H1 (cell line): ENCODE measurements around the gene ZBTB47. TPM values are rescaled to one million over a fixed set of nuclear protein-coding genes. Genes with fewer than 3 reads are reported as not detected.

ENCODE experiments used
- ATF2 ChIP-seq: IDR thresholded peaks from 2 replicates; pipeline ENCODE4 v1.6.1; 2012; ENCODE audit warnings: low read length, inconsistent platforms
- CHD2 ChIP-seq: IDR thresholded peaks from 2 replicates; pipeline ENCODE4 v1.6.1; 2012; ENCODE audit warnings: low read length, improper control_type of control experiment
- polyA plus RNA-seq, 7 experiments: library from polyadenylated mRNA; depleted of rRNA in 3 of 7; stranded (reverse) in 5 of 7; unstranded in 2 of 7; fragments of >200 nt in 5 of 7; fragments of 200-250 nt in 2 of 7; gene quantifications; 1 replicate in 5 of 7; 2 replicates in 1 of 7; 4 replicates in 1 of 7; pipeline versions ENCODE4 v1.2.1 to v1.2.3, GENCODE V29; 2011 to 2013; ENCODE audit warnings: missing spikeins in 2 of 7, mixed read lengths in 2 of 7
- total RNA-seq: library from RNA; stranded (reverse); fragmentation: NEBNext Ultra II Directional; extraction: Animal tissue kit (Norgen Biotek cat#: 25700); gene quantifications from 2 replicates; pipeline ENCODE4 v1.2.1, GENCODE V29; 2021
- TF ChIP-seq, protein P1 (sequence below): fragments of 300-600 bp; sonication (generic); IDR thresholded peaks from 2 replicates; pipeline ENCODE4 v1.7.1; 2012; ENCODE audit warnings: low read length, moderate library complexity, mild to moderate bottlenecking, inconsistent platforms; ENCODE audit not compliant: insufficient replicate concordance

Gene ZBTB47
- total and polyA plus RNA-seq, 2 of the 8 experiments (the other 6 are each of a cell fraction or from before 2014, with no cell fraction given) = 2.8 to 4.1 TPM

GRCh38 chr3:42668793-42669217, 15.3 kb downstream of the ZBTB47 start (continued):
- TF ChIP-seq ATF2 (no peak), CHD2 (no peak)
- TF ChIP-seq, protein P1, sequence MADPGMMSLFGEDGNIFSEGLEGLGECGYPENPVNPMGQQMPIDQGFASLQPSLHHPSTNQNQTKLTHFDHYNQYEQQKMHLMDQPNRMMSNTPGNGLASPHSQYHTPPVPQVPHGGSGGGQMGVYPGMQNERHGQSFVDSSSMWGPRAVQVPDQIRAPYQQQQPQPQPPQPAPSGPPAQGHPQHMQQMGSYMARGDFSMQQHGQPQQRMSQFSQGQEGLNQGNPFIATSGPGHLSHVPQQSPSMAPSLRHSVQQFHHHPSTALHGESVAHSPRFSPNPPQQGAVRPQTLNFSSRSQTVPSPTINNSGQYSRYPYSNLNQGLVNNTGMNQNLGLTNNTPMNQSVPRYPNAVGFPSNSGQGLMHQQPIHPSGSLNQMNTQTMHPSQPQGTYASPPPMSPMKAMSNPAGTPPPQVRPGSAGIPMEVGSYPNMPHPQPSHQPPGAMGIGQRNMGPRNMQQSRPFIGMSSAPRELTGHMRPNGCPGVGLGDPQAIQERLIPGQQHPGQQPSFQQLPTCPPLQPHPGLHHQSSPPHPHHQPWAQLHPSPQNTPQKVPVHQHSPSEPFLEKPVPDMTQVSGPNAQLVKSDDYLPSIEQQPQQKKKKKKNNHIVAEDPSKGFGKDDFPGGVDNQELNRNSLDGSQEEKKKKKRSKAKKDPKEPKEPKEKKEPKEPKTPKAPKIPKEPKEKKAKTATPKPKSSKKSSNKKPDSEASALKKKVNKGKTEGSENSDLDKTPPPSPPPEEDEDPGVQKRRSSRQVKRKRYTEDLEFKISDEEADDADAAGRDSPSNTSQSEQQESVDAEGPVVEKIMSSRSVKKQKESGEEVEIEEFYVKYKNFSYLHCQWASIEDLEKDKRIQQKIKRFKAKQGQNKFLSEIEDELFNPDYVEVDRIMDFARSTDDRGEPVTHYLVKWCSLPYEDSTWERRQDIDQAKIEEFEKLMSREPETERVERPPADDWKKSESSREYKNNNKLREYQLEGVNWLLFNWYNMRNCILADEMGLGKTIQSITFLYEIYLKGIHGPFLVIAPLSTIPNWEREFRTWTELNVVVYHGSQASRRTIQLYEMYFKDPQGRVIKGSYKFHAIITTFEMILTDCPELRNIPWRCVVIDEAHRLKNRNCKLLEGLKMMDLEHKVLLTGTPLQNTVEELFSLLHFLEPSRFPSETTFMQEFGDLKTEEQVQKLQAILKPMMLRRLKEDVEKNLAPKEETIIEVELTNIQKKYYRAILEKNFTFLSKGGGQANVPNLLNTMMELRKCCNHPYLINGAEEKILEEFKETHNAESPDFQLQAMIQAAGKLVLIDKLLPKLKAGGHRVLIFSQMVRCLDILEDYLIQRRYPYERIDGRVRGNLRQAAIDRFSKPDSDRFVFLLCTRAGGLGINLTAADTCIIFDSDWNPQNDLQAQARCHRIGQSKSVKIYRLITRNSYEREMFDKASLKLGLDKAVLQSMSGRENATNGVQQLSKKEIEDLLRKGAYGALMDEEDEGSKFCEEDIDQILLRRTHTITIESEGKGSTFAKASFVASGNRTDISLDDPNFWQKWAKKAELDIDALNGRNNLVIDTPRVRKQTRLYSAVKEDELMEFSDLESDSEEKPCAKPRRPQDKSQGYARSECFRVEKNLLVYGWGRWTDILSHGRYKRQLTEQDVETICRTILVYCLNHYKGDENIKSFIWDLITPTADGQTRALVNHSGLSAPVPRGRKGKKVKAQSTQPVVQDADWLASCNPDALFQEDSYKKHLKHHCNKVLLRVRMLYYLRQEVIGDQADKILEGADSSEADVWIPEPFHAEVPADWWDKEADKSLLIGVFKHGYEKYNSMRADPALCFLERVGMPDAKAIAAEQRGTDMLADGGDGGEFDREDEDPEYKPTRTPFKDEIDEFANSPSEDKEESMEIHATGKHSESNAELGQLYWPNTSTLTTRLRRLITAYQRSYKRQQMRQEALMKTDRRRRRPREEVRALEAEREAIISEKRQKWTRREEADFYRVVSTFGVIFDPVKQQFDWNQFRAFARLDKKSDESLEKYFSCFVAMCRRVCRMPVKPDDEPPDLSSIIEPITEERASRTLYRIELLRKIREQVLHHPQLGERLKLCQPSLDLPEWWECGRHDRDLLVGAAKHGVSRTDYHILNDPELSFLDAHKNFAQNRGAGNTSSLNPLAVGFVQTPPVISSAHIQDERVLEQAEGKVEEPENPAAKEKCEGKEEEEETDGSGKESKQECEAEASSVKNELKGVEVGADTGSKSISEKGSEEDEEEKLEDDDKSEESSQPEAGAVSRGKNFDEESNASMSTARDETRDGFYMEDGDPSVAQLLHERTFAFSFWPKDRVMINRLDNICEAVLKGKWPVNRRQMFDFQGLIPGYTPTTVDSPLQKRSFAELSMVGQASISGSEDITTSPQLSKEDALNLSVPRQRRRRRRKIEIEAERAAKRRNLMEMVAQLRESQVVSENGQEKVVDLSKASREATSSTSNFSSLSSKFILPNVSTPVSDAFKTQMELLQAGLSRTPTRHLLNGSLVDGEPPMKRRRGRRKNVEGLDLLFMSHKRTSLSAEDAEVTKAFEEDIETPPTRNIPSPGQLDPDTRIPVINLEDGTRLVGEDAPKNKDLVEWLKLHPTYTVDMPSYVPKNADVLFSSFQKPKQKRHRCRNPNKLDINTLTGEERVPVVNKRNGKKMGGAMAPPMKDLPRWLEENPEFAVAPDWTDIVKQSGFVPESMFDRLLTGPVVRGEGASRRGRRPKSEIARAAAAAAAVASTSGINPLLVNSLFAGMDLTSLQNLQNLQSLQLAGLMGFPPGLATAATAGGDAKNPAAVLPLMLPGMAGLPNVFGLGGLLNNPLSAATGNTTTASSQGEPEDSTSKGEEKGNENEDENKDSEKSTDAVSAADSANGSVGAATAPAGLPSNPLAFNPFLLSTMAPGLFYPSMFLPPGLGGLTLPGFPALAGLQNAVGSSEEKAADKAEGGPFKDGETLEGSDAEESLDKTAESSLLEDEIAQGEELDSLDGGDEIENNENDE = no peak
